Stromal cell of bone marrow (primary cell): ENCODE data around the gene LGI4.
"Not testable (repeated sequence)": the region's sequence is repeated elsewhere in the genome, so short reads cannot be mapped to it uniquely, and the experiment has no call there.

Experiments
- DNase-seq: peaks from one replicate; pipeline ENCODE4 v3.0.0-alpha.2; 2012; ENCODE audit warnings: low read depth

The LGI4 gene

GRCh38 chr19:35105411-35106290 is 29.2 kb downstream of the LGI4 start:
- DNase-seq, result no peak

- DNase-seq, result no peak
These were observed 29.8 kb downstream of the LGI4 start for GRCh38 chr19:35105047-35105410.

GRCh38 chr19:35104361-35104760 is 30.5 kb downstream of the LGI4 start:
- no peak for DNase-seq

- not testable (repeated sequence) for DNase-seq
These were observed 31.2 kb downstream of the LGI4 start for GRCh38 chr19:35103614-35104013.

GRCh38 chr19:35101949-35102348 is 32.9 kb downstream of the LGI4 start:
- not testable (repeated sequence) for DNase-seq

GRCh38 chr19:35100588-35101533 is 34.0 kb downstream of the LGI4 start:
- DNase-seq, result no peak

- no peak for DNase-seq
These were observed 35.0 kb downstream of the LGI4 start for GRCh38 chr19:35099897-35100275.

GRCh38 chr19:35099155-35099896 is 35.5 kb downstream of the LGI4 start:
- no peak for DNase-seq

- DNase-seq, result no peak
These were observed 36.3 kb downstream of the LGI4 start for GRCh38 chr19:35098413-35099049.

- DNase-seq, result no peak
These were observed 39.0 kb downstream of the LGI4 start for GRCh38 chr19:35095667-35096368.

- no peak for DNase-seq
These were observed 40.2 kb downstream of the LGI4 start for GRCh38 chr19:35094656-35095055.

GRCh38 chr19:35093941-35094647 is 40.8 kb downstream of the LGI4 start:
- no peak for DNase-seq

GRCh38 chr19:35093430-35093829 is 41.4 kb downstream of the LGI4 start:
- DNase-seq, result no peak

GRCh38 chr19:35090506-35091214 is 44.2 kb downstream of the LGI4 start:
- peak; percentile 33 for DNase-seq

- DNase-seq, result no peak
These were observed 44.7 kb downstream of the LGI4 start for GRCh38 chr19:35090160-35090505.

- no peak for DNase-seq
These were observed 45.3 kb downstream of the LGI4 start for GRCh38 chr19:35089554-35089953.

- peak; percentile 27 for DNase-seq
These were observed 46.5 kb downstream of the LGI4 start for GRCh38 chr19:35088131-35088913.

- no peak for DNase-seq
These were observed 47.5 kb downstream of the LGI4 start for GRCh38 chr19:35087393-35087792.

- no peak for DNase-seq
These were observed 48.4 kb downstream of the LGI4 start for GRCh38 chr19:35086455-35086854.
